Naive thymus-derived CD8-positive, alpha-beta T cell (primary cell): Measurements from ENCODE around the gene KCTD21. TPM values are rescaled to one million over a fixed set of nuclear protein-coding genes. Genes with fewer than 3 reads are reported as not detected.
A peak's percentile ranks its signal among the peaks of the same experiment; 100 is the strongest.
"Not testable (repeated sequence)": the region's sequence is repeated elsewhere in the genome, so short reads cannot be mapped to it uniquely, and the experiment has no call there.

Experiments used
- ATAC-seq, 2 donors: fragments of 150-1000 bp; cut with Tn5 transposase in 1 of 2; sonication (Bioruptor Pico), chemical (Tn5 transposase) in 1 of 2; 1 replicate in 1 of 2; 2 replicates in 1 of 2; pipeline ENCODE4 v1.10.0; 2021; ENCODE audit warnings: mild to moderate bottlenecking in 2 of 2, moderate library complexity in 2 of 2
- POLR2A ChIA-PET: fragments of 350-600 bp; sonication (Branson Sonifier 250); formaldehyde crosslinking; loops from one replicate; lab custom pipeline; 2021; ENCODE audit warnings: antibody characterized with exemption; lab: Charles Lee
- DNase-seq, 10 donors: peaks; one replicate each; pipeline versions ENCODE4 v3.0.0 to v3.0.0-alpha.2; 2020 to 2022
- H3K27ac Mint-ChIP-seq, 10 donors: one replicate each; pipeline ENCODE4 v1.8.0; 2020 to 2022; ENCODE audit warnings: mild to moderate bottlenecking in 10 of 10, mixed read lengths in 10 of 10, moderate library complexity in 4 of 10, inconsistent platforms in 1 of 10
- H3K27me3 Mint-ChIP-seq, 5 donors: one replicate each; pipeline ENCODE4 v1.8.0; 2021 to 2022; ENCODE audit warnings: mixed read lengths in 5 of 5
- H3K36me3 Mint-ChIP-seq, 3 donors: one replicate each; pipeline ENCODE4 v1.8.0; 2020 to 2022; ENCODE audit warnings: mixed read lengths in 3 of 3, mild to moderate bottlenecking in 2 of 3, inconsistent platforms in 1 of 3
- H3K4me1 Mint-ChIP-seq, 4 donors: one replicate each; pipeline ENCODE4 v1.8.0; 2021 to 2022; ENCODE audit warnings: mixed read lengths in 4 of 4
- H3K4me3 Mint-ChIP-seq, 10 donors: one replicate each; pipeline ENCODE4 v1.8.0; 2020 to 2022; ENCODE audit warnings: mild to moderate bottlenecking in 10 of 10, mixed read lengths in 10 of 10, moderate library complexity in 6 of 10, inconsistent platforms in 1 of 10
- H3K9me3 Mint-ChIP-seq, 9 donors: one replicate each; pipeline ENCODE4 v1.8.0; 2020 to 2022; ENCODE audit warnings: mixed read lengths in 9 of 9, mild to moderate bottlenecking in 3 of 9, inconsistent platforms in 1 of 9, moderate library complexity in 1 of 9
- polyA plus RNA-seq, 3 donors: library from polyadenylated mRNA; unstranded; fragments of 300-500 nt; fragmentation: Illumina TruSeq; gene quantifications; one replicate each; pipeline ENCODE4 v1.2.3, GENCODE V29; 2021
- total RNA-seq, 8 experiments: library from RNA in 2 of 8; stranded (reverse) in 2 of 8; gene quantifications; one replicate each; pipeline ENCODE4 v1.2.3 and lab custom pipeline; 2021 to 2026

Gene KCTD21
- total and polyA plus RNA-seq, 5 experiments from 2014 or later, result 0.08 to 6.1 (median 2.5) TPM

DNA sequence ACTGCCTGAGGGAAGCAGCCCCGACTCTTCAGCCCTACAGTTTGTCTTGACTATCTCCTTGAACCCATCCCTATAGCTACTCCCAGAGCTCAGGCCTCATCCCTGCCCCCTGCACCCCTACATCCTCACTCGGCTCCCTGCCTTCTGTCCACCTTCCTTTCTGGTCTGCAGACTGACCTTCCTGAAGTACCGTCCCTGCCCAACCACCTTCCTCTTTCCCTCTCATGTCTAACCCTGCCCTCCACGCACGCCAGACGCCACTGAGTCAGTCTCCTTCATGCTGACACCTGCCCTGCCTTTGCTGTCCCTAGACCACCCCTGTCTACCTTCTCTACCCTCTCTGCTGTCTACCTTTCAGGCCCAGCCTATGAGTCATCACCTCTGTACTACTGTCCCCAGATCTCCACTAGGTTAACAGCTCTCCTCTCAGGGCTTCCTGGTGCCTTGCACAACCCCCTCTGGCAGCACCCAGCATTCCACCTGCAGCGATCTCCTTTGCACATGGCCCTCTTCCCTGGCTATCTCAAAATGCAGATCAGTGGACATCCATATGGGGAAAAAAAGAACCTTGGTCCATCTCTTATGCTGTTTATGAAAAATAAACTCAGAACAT lies 8.9 kb downstream of the KCTD21 start:
- H3K4me3 Mint-ChIP-seq, result peak overlapping the region in 1 of 10 donors; percentile 11
- H3K36me3 Mint-ChIP-seq, result peaks cover 0 to 7% (median 5%) of the 10 kb centered on the region in 3 donors
- POLR2A ChIA-PET, result no interaction called here
- no peaks in the 10 kb centered on the region for H3K27me3 Mint-ChIP-seq
- no peak for DNase-seq
- no peak for ATAC-seq
- H3K4me1 Mint-ChIP-seq, result peaks cover 3 to 12% (median 8%) of the 10 kb centered on the region in 4 donors
- peaks cover 0 to 6% (median 0%) of the 10 kb centered on the region in 9 donors for H3K9me3 Mint-ChIP-seq
- H3K27ac Mint-ChIP-seq, result peak overlapping the region in 5 of 10 donors; percentile 17 to 74 (median 43)

DNA sequence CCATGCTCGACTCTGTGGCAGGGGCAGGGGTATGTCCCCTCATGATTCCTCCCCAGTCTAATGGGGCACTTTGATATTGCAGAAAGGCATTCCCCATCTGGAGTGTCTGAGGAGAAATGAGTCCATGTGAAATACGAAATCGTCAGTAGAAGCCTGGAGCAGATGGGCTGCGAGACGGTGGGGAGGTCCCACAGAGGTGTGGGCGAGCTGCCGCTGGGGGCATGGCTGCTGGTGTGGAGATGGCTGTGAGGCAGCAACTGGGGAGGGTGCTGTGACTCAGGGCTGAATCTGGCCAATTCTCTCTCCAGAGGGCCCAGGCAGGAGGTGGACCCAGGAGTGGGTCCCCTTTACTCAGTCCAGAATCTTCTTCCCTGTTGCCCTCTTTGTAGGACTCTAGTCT lies 11.2 kb downstream of the KCTD21 start:
- H3K4me1 Mint-ChIP-seq, result peaks cover 3 to 12% (median 5%) of the 10 kb centered on the region in 4 donors
- H3K9me3 Mint-ChIP-seq, result peaks cover 0 to 6% (median 0%) of the 10 kb centered on the region in 9 donors
- POLR2A ChIA-PET, result no interaction called here
- ATAC-seq, result no peak
- H3K27me3 Mint-ChIP-seq, result no peaks in the 10 kb centered on the region
- peaks cover 0 to 20% (median 17%) of the 10 kb centered on the region in 3 donors for H3K36me3 Mint-ChIP-seq
- H3K27ac Mint-ChIP-seq, result peak overlapping the region in 2 of 10 donors; percentile 4 to 5
- no peak for DNase-seq
- no peak overlapping the region for H3K4me3 Mint-ChIP-seq

DNA sequence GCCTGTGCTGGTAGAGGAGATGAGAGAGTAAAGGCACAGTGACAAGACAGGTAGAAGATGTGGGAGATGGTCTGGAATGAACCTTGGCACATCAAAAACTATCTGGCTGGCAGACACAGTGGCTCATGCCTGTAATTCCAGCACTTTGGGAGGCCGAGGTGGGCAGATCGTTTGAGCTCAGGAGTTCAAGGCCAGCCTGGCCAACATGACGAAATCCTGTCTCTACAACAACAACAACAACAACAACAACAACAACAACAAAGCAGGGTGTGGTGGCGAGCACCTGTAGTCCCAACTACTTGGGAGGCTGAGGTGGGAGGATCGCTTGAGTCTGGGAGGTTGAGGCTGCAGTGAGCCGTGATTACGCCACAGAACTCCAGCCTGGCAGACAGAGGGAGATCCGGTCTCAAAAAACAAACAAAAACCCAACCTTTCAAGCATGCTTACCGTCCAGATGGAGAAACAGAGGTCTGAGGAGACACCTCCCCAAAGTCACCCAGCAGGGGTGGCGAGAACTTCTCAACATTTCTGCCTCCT lies 11.8 kb downstream of the KCTD21 start:
- ATAC-seq (no peak), DNase-seq (no peak)
- POLR2A ChIA-PET, result no interaction called here
- no peak overlapping the region for H3K4me3 Mint-ChIP-seq
- no peaks in the 10 kb centered on the region for H3K27me3 Mint-ChIP-seq
- peaks cover 0 to 20% (median 17%) of the 10 kb centered on the region in 3 donors for H3K36me3 Mint-ChIP-seq
- H3K4me1 Mint-ChIP-seq, result peaks cover 3 to 12% (median 5%) of the 10 kb centered on the region in 4 donors
- H3K9me3 Mint-ChIP-seq, result peaks cover 0 to 6% (median 0%) of the 10 kb centered on the region in 9 donors
- H3K27ac Mint-ChIP-seq, result peak overlapping the region in 1 of 10 donors; percentile 20

DNA sequence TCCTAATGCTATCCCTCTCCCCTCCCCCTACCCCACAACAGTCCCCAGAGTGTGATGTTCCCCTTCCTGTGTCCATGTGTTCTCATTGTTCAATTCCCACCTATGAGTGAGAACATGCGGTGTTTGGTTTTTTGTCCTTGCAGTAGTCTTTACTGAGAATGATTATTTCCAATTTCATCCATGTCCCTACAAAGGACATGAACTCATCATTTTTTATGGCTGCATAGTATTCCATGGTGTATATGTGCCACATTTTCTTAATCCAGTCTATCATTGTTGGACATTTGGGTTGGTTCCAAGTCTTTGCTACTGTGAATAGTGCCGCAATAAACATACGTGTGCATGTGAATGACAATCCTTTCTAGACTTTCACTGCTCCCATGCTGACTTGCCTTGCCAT lies 12.6 kb downstream of the KCTD21 start:
- ATAC-seq, H3K4me1 Mint-ChIP-seq, H3K27ac Mint-ChIP-seq, H3K27me3 Mint-ChIP-seq, DNase-seq, H3K9me3 Mint-ChIP-seq, POLR2A ChIA-PET, H3K4me3 Mint-ChIP-seq: not testable (repeated sequence)
- H3K36me3 Mint-ChIP-seq, result peaks cover 0 to 17% (median 16%) of the 10 kb centered on the region in 3 donors

DNA sequence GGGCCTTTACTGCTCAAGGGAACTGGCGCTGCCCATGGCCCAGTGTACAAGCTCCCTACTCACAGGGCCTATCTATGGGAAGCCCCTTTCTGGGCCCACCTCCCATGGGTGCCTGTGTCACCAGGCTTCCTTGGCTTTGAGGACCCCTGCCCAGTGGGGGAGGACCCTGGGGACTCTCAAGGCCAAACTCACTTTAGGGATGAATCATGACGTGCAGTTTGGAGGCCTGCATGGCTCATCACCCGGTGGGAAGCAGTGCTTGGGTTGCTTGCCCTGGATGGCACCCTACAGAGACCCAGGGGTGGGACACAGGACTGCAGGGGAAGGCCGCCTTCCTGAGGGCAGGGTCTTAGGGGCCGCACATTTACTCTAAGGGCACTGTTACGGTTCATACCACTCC lies 16.5 kb downstream of the KCTD21 start:
- no peak for DNase-seq
- H3K9me3 Mint-ChIP-seq, result no peaks in the 10 kb centered on the region
- POLR2A ChIA-PET, result no interaction called here
- peaks cover 0 to 7% (median 2%) of the 10 kb centered on the region in 4 donors for H3K4me1 Mint-ChIP-seq
- H3K27ac Mint-ChIP-seq, result no peak overlapping the region
- ATAC-seq, result no peak
- no peak overlapping the region for H3K4me3 Mint-ChIP-seq
- H3K27me3 Mint-ChIP-seq, result no peaks in the 10 kb centered on the region
- H3K36me3 Mint-ChIP-seq, result peaks cover 0 to 17% (median 15%) of the 10 kb centered on the region in 3 donors

DNA sequence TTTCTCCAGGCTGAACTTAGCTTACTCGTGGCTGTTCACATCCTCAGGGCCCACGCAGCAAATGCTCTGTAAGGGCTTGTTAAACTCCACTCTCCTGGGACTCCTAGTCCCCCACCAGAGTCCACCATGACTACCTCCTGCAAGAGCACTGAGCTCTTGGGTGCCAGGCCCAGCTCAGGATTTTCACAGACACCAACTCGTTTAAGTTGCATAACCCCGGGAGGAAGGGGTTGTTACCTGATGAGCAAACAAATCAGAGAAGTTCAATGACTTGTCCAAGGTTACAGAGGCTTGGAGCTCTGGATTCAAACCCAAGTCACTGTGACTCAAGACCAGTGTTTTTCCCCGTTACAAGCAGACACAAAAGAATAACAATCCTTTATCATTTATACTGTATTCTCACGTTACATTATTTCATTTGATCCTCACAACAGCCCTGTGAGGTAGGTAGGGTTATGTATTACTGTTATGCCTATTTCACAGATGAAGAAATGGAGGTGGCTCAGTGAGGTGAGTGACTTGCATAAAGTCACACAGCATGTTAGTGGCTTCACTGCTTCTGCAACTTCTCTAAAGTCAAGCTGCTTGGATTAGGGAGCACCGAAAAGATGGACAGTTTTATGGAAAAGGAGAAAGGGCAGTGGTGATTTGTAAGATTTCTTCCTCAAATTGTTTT lies 17.4 kb downstream of the KCTD21 start:
- peaks cover 0 to 5% (median 2%) of the 10 kb centered on the region in 4 donors for H3K4me1 Mint-ChIP-seq
- peaks cover 0 to 15% (median 12%) of the 10 kb centered on the region in 3 donors for H3K36me3 Mint-ChIP-seq
- H3K27ac Mint-ChIP-seq, result peak overlapping the region in 2 of 10 donors; percentile 49 to 75
- H3K4me3 Mint-ChIP-seq, result no peak overlapping the region
- no peak for DNase-seq
- no peak for ATAC-seq
- H3K9me3 Mint-ChIP-seq, result no peaks in the 10 kb centered on the region
- no peaks in the 10 kb centered on the region for H3K27me3 Mint-ChIP-seq
- POLR2A ChIA-PET, result interaction anchor here (0.6 kb wide), 1 partner anchor 231 kb away, joined by 3 read pairs; no protein-coding TSS in a partner anchor

DNA sequence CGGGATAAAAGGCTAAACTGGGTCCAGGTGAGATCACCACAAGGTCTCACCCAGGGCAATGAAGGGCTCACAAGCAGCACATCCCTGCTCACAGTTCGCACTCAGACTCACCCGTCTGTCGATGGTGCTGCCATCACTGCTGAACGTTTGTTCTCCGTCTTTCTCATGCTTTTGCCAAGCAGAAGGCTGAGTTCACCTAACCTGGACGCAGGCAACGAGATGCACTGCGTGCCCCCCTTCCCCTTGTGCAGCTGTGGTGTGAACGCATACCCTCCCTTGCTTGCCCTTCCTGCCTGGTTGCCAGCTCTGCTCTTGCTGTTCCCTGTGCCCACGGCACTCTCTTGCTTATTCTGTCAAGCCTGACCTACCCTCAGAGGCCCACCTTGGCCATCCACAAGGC lies 18.0 kb downstream of the KCTD21 start:
- no peaks in the 10 kb centered on the region for H3K9me3 Mint-ChIP-seq
- POLR2A ChIA-PET, result interaction anchor here (0.6 kb wide), 1 partner anchor 232 kb away, joined by 3 read pairs; no protein-coding TSS in a partner anchor
- no peaks in the 10 kb centered on the region for H3K27me3 Mint-ChIP-seq
- DNase-seq (no peak), ATAC-seq (no peak)
- peaks cover 0 to 5% (median 2%) of the 10 kb centered on the region in 4 donors for H3K4me1 Mint-ChIP-seq
- peak overlapping the region in 3 of 10 donors; percentile 11 to 75 (median 49) for H3K27ac Mint-ChIP-seq
- H3K4me3 Mint-ChIP-seq, result no peak overlapping the region
- peaks cover 0 to 15% (median 12%) of the 10 kb centered on the region in 3 donors for H3K36me3 Mint-ChIP-seq

DNA sequence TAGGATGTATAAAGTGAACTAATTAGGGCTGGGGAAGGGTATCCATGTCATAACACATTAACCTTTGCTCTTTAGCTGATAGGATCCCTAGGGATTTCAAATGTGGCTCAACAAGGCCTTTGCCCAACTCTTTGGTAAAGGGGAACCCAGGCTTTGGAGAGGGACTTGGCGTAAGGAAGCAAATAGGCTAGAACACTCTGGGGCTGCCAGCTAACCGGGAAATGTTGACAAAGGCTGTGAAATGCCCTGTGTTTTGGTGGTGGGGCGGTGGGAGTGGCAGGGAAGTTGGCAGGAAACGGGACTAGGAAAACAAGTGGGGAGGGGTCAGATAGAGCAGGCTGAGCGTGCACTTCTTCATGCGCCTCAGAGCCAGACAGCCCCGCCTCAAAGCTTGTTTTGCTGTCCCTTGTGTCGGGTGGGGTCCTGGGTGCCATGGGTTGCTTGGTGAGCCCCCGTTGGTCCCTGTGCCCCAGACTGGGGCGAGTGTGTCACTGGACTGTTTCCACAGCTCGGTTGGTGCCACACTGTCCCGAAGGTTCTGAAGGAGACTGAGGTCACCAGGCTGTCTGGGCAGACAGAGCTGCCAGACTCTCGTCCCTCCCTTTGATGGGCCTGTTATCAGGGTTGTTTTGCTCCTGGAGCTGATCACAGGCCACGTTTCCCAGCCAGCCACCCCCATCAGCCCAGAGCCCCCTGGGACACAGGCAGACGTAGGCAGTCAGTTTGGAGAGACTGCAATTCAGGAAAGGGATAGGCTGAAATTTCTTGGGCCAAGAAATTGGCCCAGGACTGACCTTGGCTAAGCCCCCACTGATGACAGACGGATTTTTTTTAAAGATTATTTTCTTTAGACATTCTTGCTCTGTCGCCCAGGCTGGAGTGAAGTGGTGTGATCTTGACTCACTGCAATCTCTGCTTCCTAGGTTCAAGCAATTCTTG lies 19.6 kb downstream of the KCTD21 start:
- H3K36me3 Mint-ChIP-seq, result peaks cover 0 to 10% (median 8%) of the 10 kb centered on the region in 3 donors
- peaks cover 0 to 5% (median 2%) of the 10 kb centered on the region in 4 donors for H3K4me1 Mint-ChIP-seq
- no peaks in the 10 kb centered on the region for H3K9me3 Mint-ChIP-seq
- H3K27ac Mint-ChIP-seq, result peak overlapping the region in 1 of 10 donors; percentile 11
- no peak overlapping the region for H3K4me3 Mint-ChIP-seq
- ATAC-seq, result no peak
- DNase-seq, result no peak
- POLR2A ChIA-PET, result no interaction called here
- no peaks in the 10 kb centered on the region for H3K27me3 Mint-ChIP-seq

DNA sequence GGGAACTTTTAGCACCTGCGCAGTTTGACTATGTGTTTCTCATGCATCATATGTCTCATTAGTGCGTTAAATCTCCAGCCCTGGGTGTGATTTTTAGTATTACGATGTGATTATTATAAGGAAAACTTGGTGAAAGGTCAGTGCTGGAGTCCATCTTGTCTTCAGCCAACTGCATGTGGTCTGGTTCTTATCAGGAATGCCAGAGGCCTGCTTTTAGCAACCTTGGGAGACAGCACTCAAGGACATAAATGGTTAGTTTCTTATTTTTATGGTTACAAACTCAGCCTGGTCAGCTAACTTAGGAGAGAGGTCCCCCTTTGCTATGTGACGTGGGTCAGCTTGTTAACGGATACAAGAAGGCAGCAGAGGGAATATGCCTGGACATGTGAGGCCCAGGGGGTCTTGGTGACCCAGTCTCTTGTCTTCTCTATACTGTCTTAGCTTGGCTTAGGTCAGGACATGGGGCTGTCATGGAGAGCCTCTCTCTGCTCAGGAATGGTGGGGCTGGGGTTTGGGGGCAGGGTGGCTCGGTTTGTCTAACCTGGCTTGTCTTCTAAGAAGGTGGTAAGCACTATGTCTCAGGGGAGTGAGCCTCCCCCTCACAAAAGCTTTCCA lies 21.5 kb downstream of the KCTD21 start:
- no peaks in the 10 kb centered on the region for H3K9me3 Mint-ChIP-seq
- ATAC-seq (no peak), DNase-seq (no peak)
- H3K4me3 Mint-ChIP-seq, result no peak overlapping the region
- no peaks in the 10 kb centered on the region for H3K27me3 Mint-ChIP-seq
- POLR2A ChIA-PET, result no interaction called here
- H3K27ac Mint-ChIP-seq, result no peak overlapping the region
- peaks cover 0 to 5% (median 2%) of the 10 kb centered on the region in 4 donors for H3K4me1 Mint-ChIP-seq
- no peaks in the 10 kb centered on the region for H3K36me3 Mint-ChIP-seq

DNA sequence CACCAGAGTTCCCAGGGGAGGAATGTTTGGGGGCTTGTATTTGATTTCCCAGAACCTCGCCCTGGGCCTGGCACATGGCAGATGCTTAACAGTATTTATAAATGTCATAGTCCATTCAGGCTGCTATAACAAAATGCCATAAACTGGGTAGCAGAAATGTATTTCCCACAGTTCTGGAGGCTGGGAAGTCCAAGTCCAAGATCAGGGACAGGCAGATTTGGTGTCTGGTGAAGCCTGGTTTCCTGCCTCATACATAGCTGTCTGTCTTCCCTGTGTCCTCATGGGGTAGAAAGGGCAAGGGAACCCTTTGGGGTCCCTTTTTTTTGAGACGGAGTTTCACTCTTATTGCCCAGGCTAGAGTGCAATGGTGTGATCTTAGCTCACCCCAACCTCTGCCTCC lies 24.0 kb downstream of the KCTD21 start:
- Mint-ChIP-seq H3K27ac (no peak overlapping the region), H3K27me3 (no peaks in the 10 kb centered on the region), H3K4me1 (peaks cover 0 to 2% (median under 1%) of the 10 kb centered on the region in 4 donors), H3K4me3 (no peak overlapping the region), H3K9me3 (no peaks in the 10 kb centered on the region), H3K36me3 (no peaks in the 10 kb centered on the region)
- ATAC-seq, result no peak
- POLR2A ChIA-PET, result no interaction called here
- no peak for DNase-seq

DNA sequence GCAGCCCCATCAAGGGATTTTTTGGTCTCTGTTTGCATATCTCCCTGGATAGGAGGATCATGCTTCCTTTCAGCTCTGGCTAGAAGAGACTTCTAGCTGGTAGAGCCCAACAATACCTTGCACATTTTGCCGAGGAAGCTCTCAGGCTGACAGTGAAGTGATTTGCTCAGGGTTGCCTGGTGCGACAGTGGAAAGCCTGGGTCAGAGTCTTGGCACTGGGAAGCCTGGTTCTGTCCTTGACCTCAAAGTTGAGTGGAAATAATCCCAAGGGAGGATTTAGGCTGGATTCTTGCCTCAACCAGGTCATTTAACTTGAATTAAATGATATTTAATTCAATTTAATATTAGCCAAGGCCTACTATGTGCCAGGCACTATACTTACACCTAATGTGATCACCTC lies 24.6 kb downstream of the KCTD21 start:
- peak overlapping the region in 1 of 10 donors; percentile 15 for H3K27ac Mint-ChIP-seq
- H3K27me3 Mint-ChIP-seq, result no peaks in the 10 kb centered on the region
- H3K9me3 Mint-ChIP-seq, result no peaks in the 10 kb centered on the region
- no peaks in the 10 kb centered on the region for H3K36me3 Mint-ChIP-seq
- H3K4me3 Mint-ChIP-seq, result no peak overlapping the region
- H3K4me1 Mint-ChIP-seq, result peaks cover 0 to 2% (median under 1%) of the 10 kb centered on the region in 4 donors
- POLR2A ChIA-PET, result no interaction called here
- ATAC-seq (no peak), DNase-seq (no peak)

DNA sequence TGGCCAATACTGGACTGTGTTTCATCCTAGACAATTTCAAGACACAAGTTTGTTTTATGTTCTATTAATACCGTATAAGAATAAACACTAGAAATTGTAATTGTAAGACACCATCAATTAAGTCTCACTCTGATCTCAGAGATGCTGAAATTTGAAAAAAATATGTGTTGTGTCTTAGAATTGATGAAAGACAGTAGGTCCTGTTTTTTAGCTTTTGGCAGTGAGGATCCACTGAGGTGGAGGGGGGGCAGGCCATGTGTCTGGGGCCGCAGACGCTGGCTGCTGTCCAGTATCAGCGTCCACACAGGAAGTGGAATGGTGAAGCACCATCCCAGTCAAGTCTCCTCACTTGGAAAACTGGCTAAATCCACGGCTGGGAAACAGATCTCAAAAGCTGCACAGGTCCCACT lies 26.5 kb downstream of the KCTD21 start:
- ATAC-seq, result no peak
- no peaks in the 10 kb centered on the region for H3K9me3 Mint-ChIP-seq
- H3K4me3 Mint-ChIP-seq, result no peak overlapping the region
- POLR2A ChIA-PET, result interaction anchor here (0.7 kb wide), 1 partner anchor 12 kb away, joined by 4 read pairs; no protein-coding TSS in a partner anchor
- no peaks in the 10 kb centered on the region for H3K27me3 Mint-ChIP-seq
- peak overlapping the region in 1 of 10 donors; percentile 9 for H3K27ac Mint-ChIP-seq
- no peaks in the 10 kb centered on the region for H3K4me1 Mint-ChIP-seq
- no peaks in the 10 kb centered on the region for H3K36me3 Mint-ChIP-seq
- no peak for DNase-seq
